ENCODE results near the gene FNDC3B.
"Not testable (repeated sequence)": the region's sequence is repeated elsewhere in the genome, so short reads cannot be mapped to it uniquely, and the experiment has no call there.

FNDC3B gene

GRCh38 chr3:172222478-172223071, 183.2 kb downstream of the FNDC3B start:
- no peak for FAIRE-seq

- FAIRE-seq, result no peak
Observed at GRCh38 chr3:172223870-172224269, 184.5 kb downstream of the FNDC3B start.

DNA sequence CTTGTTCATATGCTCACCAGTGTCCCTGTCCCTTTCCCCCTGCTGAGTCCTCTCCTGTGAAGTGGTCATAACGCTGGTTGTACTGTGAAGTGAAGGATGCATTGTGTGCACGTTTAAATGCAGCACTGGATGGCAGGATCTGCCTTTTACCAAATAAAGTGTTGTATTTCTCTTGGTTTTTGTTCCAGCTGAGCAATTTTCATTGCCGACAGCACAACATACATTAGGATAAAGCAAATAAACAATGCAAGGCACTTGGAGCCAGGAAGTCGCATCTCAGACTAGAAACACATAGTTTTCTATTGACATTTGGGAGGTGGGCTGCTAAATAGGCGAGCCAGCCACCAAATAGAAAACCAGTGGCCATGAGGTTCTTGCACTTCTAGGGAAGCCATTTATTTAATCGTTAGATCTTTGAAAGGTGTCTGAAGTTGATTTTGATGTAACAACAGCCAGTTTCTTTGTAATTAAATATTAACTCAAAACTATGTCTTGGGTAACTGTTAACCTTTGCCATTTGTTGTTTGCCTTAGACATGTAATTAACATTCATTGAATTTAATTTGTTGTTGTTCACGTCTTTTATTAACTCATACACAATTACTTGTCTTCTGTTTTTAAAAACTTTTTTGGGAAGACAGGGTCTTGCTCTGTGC, 185.3 kb downstream of the FNDC3B start:
- FAIRE-seq, result no peak

DNA sequence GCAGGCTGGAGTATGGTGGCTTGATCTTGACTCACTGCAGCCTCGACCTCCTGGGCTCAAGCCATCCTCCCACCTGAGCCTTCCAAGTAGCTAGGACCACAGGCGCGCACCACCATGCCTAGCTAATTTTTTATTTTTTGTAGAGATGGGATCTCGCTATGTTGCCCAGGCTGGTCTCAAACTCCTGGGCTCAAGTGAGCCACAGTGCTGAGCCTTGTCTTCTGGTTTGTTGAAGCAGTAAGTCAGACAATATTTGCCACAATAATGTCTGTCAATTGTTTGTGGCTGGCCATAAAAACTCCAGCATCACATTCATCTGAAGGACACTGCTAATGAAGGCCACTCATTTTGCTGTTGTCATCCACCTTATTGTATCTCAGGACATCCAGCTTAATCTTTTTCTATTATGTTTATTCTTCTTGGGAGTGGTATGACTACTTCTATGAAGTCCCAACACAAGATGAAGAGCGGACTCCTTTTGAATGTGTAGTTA, 185.9 kb downstream of the FNDC3B start:
- FAIRE-seq, result no peak

DNA sequence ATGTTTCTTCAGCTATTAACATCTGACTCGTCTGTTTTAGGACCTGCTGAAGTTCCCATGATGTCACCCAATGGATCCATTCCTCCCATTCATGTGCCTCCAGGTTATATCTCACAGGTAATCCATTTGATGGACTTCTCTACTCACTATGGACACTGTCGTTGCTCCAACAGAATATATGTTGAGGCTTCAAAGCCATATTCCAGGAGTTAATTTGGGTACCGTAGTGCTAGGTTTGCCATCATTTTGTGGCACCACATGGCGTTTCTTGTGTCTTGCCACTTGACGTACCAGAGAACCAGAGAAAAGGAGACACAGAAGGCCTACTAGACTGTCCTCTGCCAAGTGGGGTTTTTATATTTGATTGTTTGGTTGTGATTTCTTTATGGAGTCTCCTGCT, 187.5 kb downstream of the FNDC3B start:
- FAIRE-seq, result no peak

DNA sequence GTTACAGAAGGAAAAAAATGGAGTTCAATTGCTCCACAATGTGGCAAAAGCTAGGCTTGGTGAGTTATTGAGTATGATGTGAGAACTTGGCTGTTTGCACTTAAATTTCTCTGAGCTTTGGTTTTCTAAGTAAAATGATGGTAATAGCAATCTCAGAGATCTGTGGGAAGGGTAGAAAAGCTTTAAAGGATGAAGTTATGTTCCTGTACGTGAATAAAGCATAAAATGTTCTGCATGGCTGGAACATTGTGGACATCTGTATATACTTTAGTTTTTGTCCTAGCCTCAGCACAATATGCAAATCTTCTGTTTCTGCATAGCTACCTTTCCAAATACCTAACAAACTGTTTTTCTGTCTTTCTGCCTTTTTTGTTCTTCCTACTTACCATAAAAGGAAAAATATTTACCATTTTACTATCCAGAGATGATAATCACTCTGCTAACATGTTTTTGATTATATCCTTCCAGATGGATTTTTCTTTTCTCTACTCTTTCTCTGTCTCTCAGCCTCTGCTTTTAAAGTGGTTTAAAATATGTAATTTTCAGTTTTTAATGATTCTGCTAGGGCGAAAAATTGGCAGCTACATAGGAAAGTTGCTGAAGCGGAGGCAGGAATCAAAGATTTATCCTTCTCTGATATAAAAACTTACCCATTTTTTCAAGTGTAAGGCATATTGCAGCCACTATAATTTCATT, 188.1 kb downstream of the FNDC3B start:
- FAIRE-seq, result no peak

DNA sequence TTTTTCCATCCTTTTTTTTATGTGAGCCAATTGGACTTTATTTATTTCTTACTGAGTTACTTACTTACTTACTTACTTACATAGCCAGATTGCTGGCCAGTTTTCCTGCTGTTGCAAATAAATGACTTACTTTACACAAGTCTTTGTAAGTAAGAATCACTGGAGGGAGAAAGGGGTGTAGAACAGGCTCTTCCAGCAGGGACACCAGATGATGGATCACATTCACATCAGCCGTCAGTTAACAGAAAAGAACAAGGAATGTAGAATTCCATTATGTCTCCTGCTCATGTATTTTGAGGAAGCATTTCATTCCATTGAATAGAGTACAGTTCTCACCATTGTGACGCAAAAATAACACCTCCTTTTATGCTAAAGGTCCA, 188.6 kb downstream of the FNDC3B start:
- no peak for FAIRE-seq

GRCh38 chr3:172229462-172229861, 190.1 kb downstream of the FNDC3B start:
- no peak for FAIRE-seq

GRCh38 chr3:172231318-172231901, 192.0 kb downstream of the FNDC3B start:
- FAIRE-seq, result no peak

DNA sequence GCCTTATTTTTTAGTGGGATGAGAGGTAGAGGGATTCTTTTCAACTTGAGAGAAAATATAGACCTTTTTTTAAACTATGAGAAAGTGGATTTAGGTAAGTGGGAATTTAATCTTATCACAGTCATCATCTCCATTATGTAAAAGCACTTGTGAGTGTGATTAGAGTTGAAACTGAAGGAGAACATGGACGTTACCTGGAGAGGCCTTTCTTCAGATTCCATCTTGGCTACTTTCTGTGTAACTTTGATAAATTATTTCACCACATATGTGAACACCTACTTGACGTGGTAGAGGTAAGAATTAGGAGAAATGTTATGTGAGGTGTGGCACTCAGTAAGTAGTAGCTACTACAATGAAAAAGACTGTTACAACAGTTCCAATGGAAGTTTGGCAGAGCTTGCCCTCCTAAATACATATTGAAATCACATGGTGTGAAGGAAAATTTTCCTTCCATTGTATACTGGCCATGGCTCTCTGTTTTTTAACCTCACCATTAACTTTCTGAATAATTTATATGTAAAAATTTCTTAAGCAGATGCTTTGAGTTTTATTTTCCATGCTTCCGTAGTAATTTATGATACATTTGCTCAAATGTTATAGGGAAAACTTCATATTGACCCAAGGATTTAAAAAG, 193.3 kb downstream of the FNDC3B start:
- FAIRE-seq, result no peak

- no peak for FAIRE-seq
Observed at GRCh38 chr3:172233474-172234277, 194.3 kb downstream of the FNDC3B start.

DNA sequence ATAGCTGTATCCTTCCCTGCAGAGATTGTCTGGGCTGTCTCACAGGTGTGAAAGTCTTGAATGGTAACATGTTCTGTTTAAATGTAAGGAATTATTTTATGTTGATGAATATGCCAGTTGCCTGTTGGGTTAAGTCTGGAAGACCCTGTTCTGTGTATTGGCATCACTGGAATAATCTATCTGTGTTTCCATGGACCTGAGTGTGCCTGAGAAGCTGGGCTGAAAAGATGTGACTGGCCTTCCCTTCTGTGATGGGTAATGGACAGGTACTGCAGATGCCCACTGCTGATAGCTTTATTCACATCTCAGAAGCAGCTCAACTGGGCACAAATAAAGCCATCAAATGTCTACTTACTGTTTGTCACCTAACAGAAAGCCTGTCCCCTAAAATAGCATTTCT, 196.3 kb downstream of the FNDC3B start:
- no peak for FAIRE-seq

DNA sequence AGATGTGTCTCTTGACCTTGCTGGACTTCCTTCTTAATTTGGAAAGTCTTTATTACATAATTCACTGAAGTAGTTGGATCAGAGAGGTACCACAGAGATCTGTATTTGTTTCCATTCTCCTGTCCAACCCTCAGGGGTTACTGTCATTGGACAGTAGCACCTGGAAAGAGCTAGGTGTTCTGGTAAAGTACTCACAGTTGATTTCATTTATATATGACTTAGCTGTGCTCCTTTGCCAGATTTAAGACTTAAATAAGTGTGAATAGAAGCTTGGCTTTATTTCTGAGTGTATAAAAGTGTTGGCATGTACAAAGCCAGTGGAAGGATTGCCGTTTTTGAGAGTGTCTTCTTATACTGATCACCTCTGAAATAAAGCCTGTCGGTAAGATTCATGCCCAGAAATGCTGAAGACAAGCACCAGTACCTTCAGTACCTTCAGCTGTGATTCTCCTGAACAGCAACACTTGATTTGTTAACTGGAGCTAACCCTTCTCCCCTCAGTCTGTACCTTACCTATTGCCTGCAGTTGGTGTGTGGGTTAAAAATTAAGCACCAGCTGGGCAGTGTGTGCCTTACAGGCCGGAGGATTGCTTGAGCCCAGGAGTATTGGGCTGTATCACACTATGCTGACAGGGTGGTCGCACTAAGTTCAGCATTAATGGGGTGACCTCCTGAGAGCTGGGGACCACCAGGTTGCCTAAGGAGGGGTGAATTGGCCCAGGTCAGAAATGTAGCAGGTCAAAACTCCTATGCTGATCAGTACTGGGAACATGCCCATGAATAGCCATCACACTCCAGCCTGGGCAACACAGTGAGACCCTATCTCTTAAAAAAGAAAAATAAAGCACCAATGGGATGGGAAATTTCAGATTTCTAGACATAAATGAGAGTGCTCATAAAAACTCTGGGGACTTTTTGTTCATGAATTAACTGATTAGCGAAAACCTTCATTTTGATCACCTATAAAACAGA, 197.7 kb downstream of the FNDC3B start:
- no peak for FAIRE-seq

DNA sequence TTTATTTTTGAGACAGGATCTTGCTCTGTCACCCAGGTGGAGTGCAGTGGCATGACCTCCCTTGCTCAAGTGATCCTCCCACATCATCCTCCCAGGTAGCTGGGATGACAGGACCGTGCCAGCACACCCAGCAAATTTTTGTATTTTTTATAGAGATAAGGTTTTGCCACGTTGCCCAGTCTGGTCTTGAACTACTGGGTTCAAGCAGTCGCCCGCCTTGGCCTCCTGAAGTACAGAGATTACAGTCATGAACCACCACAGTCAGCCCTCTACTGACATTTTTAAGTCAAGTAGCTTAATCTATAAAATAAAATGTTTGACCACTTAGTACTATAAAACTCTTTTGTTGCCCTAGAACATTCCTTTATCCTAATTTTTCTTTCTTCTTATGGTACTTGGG, 198.8 kb downstream of the FNDC3B start:
- no peak for FAIRE-seq

- FAIRE-seq, result no peak
Observed at GRCh38 chr3:172239218-172239790, 199.9 kb downstream of the FNDC3B start.

GRCh38 chr3:172241405-172241804, 202.0 kb downstream of the FNDC3B start:
- FAIRE-seq, result no peak

DNA sequence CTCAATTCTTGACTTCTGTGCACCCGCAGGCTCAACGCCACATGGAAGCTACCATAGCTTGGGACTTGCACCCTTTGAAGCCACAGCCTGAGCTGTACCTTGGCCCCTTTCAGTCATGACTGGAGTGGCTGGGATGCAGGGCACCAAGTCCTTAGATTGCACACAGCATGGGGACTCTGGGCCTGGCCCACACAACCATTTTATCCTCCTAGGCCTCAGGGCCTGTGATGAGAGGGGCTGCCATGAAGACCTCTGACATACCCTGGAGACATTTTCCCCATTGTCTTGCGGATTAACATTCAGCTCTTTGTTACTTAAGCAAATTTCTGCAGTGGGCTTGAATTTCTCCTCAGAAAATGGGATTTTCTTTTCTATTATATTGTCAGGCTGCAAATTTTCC, 203.1 kb downstream of the FNDC3B start:
- not testable (repeated sequence) for FAIRE-seq

GRCh38 chr3:172243376-172243775, 204.0 kb downstream of the FNDC3B start:
- FAIRE-seq, result not testable (repeated sequence)

DNA sequence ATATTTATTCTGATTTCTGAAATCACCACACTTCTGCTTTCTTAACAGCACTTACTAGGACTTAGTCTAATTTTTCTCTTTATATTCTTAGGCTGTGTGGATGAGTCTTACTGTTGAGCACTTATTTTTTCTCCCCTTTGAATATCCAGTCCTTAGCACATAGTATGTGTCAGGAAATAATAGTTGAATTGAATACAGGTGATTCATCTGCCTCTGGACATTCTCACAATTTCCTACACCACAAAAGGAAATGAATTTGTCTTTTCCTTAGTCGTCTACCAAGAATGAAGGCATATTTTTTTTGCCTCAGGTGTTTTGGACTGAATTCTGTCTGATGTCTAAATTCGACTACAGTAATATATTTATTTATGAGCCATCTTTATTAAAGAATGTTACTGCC, 204.6 kb downstream of the FNDC3B start:
- FAIRE-seq, result no peak

GRCh38 chr3:172245241-172245640, 205.9 kb downstream of the FNDC3B start:
- FAIRE-seq, result no peak

Measured in islet of Langerhans (tissue), 1 donor.